ENCODE results near the gene DPP7. TPM values are rescaled to one million over a fixed set of nuclear protein-coding genes. Genes with fewer than 3 reads are reported as not detected.
"Not testable (repeated sequence)": the region's sequence is repeated elsewhere in the genome, so short reads cannot be mapped to it uniquely, and the experiment has no call there.

DPP7 gene
- total and polyA plus RNA-seq, 10 of the 15 experiments (the other 5 are each of a cell fraction or from before 2014, with no cell fraction given): 0.68 to 245 (median 106) TPM

DNA sequence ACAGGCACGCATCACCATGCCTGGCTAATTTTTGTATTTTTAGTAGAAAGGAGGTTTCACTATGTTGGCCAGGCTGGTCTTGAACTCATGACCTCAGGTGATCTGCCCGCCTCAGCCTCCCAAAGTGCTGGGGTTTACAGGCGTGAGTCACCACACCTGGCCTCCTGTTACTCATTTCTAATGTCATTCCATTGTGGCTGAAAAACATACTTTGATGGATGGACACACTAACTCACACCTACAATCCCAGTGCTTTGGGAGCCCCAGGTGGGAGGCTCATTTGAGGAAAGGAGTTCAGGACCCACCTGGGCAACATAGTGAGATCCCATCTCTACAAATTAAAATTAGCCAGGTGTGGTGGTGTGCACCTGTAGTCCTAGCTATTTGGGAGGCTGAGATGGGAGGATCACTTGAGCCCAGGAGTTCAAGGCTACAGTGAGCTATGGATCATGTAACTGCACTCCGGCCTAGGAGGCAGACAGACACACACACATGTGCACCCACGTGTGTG is 9.5 kb upstream of the DPP7 start:
- ATAC-seq; FAIRE-seq; BruUV-seq (replicated peaks); H4K20me1 ChIP-seq (ENCODE audit: control insufficient read depth, insufficient read depth); H3K9me3 ChIP-seq (replicated peaks; ENCODE audit: control insufficient read depth, insufficient read depth, low read length); DNase-seq (ENCODE audit: low read depth, low spot score); H3K36me3 ChIP-seq (ENCODE audit: control insufficient read depth in 2 of 2, insufficient read depth in 2 of 2, low read length in 1 of 2); H3K9ac ChIP-seq (ENCODE audit: control insufficient read depth, insufficient read depth, low read length); H2AFZ ChIP-seq (ENCODE audit: control insufficient read depth, low read depth, low read length); H3K27me3 ChIP-seq (replicated peaks in 1 of 2; ENCODE audit: control insufficient read depth in 2 of 2, insufficient read depth in 2 of 2, low read length in 1 of 2): not testable (repeated sequence)
- Histone ChIP-seq H3K4me2 (ENCODE audit: control insufficient read depth, insufficient read depth) (peak overlapping the region; percentile 58), H3K27ac (ENCODE audit: control insufficient read depth, insufficient read depth) (peak overlapping the region; percentile 0; the same call in 1 of the 2 replicates), H3K79me2 (ENCODE audit: control insufficient read depth, insufficient read depth, low read length) (peaks cover 25% of the 10 kb centered on the region), H3K4me1 (ENCODE audit: control insufficient read depth, insufficient read depth, low read length) (peaks cover 42% of the 10 kb centered on the region), H3K4me3 (peak overlapping the region; percentile 5; the same call in 1 of the 2 replicates)
- in situ Hi-C loops (cut with MboI) (loop anchor here (5.0 kb wide), 1 partner anchor 103 kb away; the partner anchor contains the start of genes CYSRT1 and RNF224), intact Hi-C loops (cut with micrococcal nuclease; ENCODE audit: unreplicated experiment) (loop anchor here (2.0 kb wide), 1 partner anchor 77 kb away; the partner anchor contains the start of gene TPRN)
- RAD21 ChIA-PET (ENCODE audit: unreplicated experiment): interaction anchor here (1.0 to 2.9 kb wide), 3 partner anchors 27 to 103 kb away, joined by 7 to 26 read pairs (median 7); partner anchors contain the start of genes CYSRT1 and RNF224
- POLR2A ChIA-PET: interaction anchor here (0.6 to 4.0 kb wide), 10 partner anchors 16 to 453 kb away, joined by 3 to 18 read pairs (median 4); partner anchors contain the start of gene RNF208
- 32% methylated on average over 5 of the region's 5 CpGs for WGBS (ENCODE audit: insufficient coverage, insufficient replicate concordance, low lambda C conversion rate, missing lambda C conversion rate)
- CTCF ChIA-PET: interaction anchor here (0.6 to 2.6 kb wide), 4 partner anchors 65 to 740 kb away, joined by 3 to 16 read pairs (median 7); partner anchors contain the start of genes CYSRT1 and RNF224
- SMC1A ChIA-PET (ENCODE audit: uncharacterized antibody, unreplicated experiment): interaction anchor here (1.4 to 2.6 kb wide), 2 partner anchors 27 to 33 kb away, joined by 3 to 14 read pairs; no protein-coding TSS in a partner anchor
- 0 out of 2 replicates have a peak, but pooled peaks have one; percentile 40 for TF ChIP-seq SMARCA5 (IDR thresholded peaks at IDR 0.05)
- TF ChIP-seq BHLHE40 (IDR thresholded peaks at IDR 0.05; ENCODE audit: borderline replicate concordance in 1 of 2, low read depth in 2 of 2, low read length in 1 of 2): peak in 1 of 2 experiments; percentile 29; a peak in 1 of 4 replicates
- peak; percentile 65; the same call in 1 of the 2 replicates for TF ChIP-seq ZNF217 (IDR thresholded peaks at IDR 0.05)

DNA sequence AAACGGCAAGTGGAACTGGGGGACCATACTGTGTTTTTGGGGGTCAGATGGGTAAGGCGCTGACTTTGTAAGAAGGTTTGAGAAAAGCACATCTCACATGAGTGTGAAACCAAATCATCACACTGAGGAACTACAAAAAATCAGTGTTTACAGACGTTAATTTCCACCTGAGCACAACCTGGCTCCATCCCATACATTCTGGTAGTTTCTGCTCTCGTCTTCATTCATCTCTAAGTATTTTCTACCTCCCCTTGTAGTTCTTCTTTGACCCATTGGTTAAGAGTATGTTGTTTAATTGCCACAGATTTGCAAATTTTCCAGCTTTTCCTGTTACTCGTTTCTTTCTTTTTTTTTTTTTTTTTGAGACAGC is 8.9 kb upstream of the DPP7 start:
- Histone ChIP-seq H3K4me3 (0 out of 2 replicates have a peak overlapping the region, but pooled peaks have one; percentile 3), H3K27ac (ENCODE audit: control insufficient read depth, insufficient read depth) (peak overlapping the region; percentile 47), H4K20me1 (ENCODE audit: control insufficient read depth, insufficient read depth) (no peaks in the 10 kb centered on the region), H3K79me2 (ENCODE audit: control insufficient read depth, insufficient read depth, low read length) (peaks cover 20% of the 10 kb centered on the region), H3K9me3 (replicated peaks; ENCODE audit: control insufficient read depth, insufficient read depth, low read length) (no peaks in the 10 kb centered on the region), H2AFZ (ENCODE audit: control insufficient read depth, low read depth, low read length) (no peak overlapping the region), H3K27me3 (replicated peaks in 1 of 2; ENCODE audit: control insufficient read depth in 2 of 2, insufficient read depth in 2 of 2, low read length in 1 of 2) (no peaks in the 10 kb centered on the region), H3K4me1 (ENCODE audit: control insufficient read depth, insufficient read depth, low read length) (peaks cover 42% of the 10 kb centered on the region), H3K36me3 (ENCODE audit: control insufficient read depth in 2 of 2, insufficient read depth in 2 of 2, low read length in 1 of 2) (no peaks in the 10 kb centered on the region), H3K9ac (ENCODE audit: control insufficient read depth, insufficient read depth, low read length) (no peak overlapping the region), H3K4me2 (ENCODE audit: control insufficient read depth, insufficient read depth) (peak overlapping the region; percentile 58)
- ChIA-PET POLR2A (interaction anchor here (0.6 to 2.6 kb wide), 15 partner anchors 16 to 453 kb away, joined by 3 to 18 read pairs (median 4); partner anchors contain the start of gene TMEM210), SMC1A (ENCODE audit: uncharacterized antibody, unreplicated experiment) (interaction anchor here (2.6 kb wide), 1 partner anchor 28 kb away, joined by 14 read pairs; no protein-coding TSS in a partner anchor), CTCF (interaction anchor here (0.6 to 2.6 kb wide), 8 partner anchors 28 to 740 kb away, joined by 3 to 16 read pairs (median 4); partner anchors contain the start of genes CYSRT1 and RNF224), RAD21 (ENCODE audit: unreplicated experiment) (interaction anchor here (0.7 to 2.9 kb wide), 7 partner anchors 27 to 118 kb away, joined by 3 to 26 read pairs (median 5); partner anchors contain the start of genes CYSRT1, RNF208, RNF224 and TUBB4B)
- peak; percentile 85 for FAIRE-seq
- ATAC-seq: peak; percentile 30
- no TSS peak for BruUV-seq (replicated peaks)
- 0% methylated on average over 5 of the region's 5 CpGs for WGBS (ENCODE audit: insufficient coverage, insufficient replicate concordance, low lambda C conversion rate, missing lambda C conversion rate)
- TF ChIP-seq IRF4 (IDR thresholded peaks at IDR 0.05; ENCODE audit: low read depth, low read length) (peak; percentile 33; the same call in 1 of the 2 replicates), ZZZ3 (IDR thresholded peaks at IDR 0.05; ENCODE audit: control insufficient read depth, insufficient read length, low read depth) (no peak), NFYB (IDR thresholded peaks at IDR 0.05; ENCODE audit: insufficient read depth, low read depth, low read length) (peak; percentile 57; the same call in 1 of the 2 replicates)
- TF ChIP-seq, protein P1, sequence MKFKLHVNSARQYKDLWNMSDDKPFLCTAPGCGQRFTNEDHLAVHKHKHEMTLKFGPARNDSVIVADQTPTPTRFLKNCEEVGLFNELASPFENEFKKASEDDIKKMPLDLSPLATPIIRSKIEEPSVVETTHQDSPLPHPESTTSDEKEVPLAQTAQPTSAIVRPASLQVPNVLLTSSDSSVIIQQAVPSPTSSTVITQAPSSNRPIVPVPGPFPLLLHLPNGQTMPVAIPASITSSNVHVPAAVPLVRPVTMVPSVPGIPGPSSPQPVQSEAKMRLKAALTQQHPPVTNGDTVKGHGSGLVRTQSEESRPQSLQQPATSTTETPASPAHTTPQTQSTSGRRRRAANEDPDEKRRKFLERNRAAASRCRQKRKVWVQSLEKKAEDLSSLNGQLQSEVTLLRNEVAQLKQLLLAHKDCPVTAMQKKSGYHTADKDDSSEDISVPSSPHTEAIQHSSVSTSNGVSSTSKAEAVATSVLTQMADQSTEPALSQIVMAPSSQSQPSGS (IDR thresholded peaks at IDR 0.05; ENCODE audit: low read length): 0 out of 2 replicates have a peak, but pooled peaks have one; percentile 11
- intact Hi-C loops (cut with micrococcal nuclease; ENCODE audit: unreplicated experiment) (loop anchor here (2.0 kb wide), 1 partner anchor 77 kb away; the partner anchor contains the start of gene TPRN), in situ Hi-C loops (cut with MboI) (loop anchor here (5.0 kb wide), 1 partner anchor 104 kb away; the partner anchor contains the start of genes CYSRT1 and RNF224)
- peak; percentile 91 for DNase-seq (ENCODE audit: low read depth, low spot score)
